OCI-LY1 (cell line): ENCODE results near the gene RBM24.

ENCODE experiments used
- EZH2 ChIP-seq: fragments of 200-600 bp; sonication (generic), shearing (Covaris generic); IDR thresholded peaks from 2 replicates; pipeline ENCODE4 v1.8.0; 2017; ENCODE audit warnings: borderline replicate concordance, mixed run types, mild to moderate bottlenecking, antibody characterized with exemption, low read length, moderate library complexity, mixed read lengths
- TF ChIP-seq, protein P1 (sequence below): fragments of 200-600 bp; sonication (generic), shearing (Covaris generic); IDR thresholded peaks from 2 replicates; pipeline ENCODE4 v1.5.1; 2017; ENCODE audit warnings: mild to moderate bottlenecking, antibody characterized with exemption, low read length, moderate library complexity, mixed read lengths

GRCh38 chr6:17334265-17334664 is 53.1 kb downstream of the RBM24 start:
- TF ChIP-seq, protein P1, sequence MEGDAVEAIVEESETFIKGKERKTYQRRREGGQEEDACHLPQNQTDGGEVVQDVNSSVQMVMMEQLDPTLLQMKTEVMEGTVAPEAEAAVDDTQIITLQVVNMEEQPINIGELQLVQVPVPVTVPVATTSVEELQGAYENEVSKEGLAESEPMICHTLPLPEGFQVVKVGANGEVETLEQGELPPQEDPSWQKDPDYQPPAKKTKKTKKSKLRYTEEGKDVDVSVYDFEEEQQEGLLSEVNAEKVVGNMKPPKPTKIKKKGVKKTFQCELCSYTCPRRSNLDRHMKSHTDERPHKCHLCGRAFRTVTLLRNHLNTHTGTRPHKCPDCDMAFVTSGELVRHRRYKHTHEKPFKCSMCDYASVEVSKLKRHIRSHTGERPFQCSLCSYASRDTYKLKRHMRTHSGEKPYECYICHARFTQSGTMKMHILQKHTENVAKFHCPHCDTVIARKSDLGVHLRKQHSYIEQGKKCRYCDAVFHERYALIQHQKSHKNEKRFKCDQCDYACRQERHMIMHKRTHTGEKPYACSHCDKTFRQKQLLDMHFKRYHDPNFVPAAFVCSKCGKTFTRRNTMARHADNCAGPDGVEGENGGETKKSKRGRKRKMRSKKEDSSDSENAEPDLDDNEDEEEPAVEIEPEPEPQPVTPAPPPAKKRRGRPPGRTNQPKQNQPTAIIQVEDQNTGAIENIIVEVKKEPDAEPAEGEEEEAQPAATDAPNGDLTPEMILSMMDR, result no peak
- TF ChIP-seq EZH2, result no peak
